WI38 (cell line): ENCODE data around the gene LYPD1.

Source experiments
- H3K4me3 ChIP-seq: 2 replicates; pipeline ENCODE4 v1.5.1; 2011; ENCODE audit warnings: low read depth, mild to moderate bottlenecking, control low read depth, low read length
- CTCF ChIP-seq: IDR thresholded peaks from 2 replicates; pipeline ENCODE4 v1.5.1; 2012; ENCODE audit warnings: low read depth, mild to moderate bottlenecking, control low read depth, low read length

Gene LYPD1

GRCh38 chr2:132595186-132595585 lies 74.8 kb downstream of the LYPD1 start:
- no peak for TF ChIP-seq CTCF
- no peak overlapping the region for H3K4me3 ChIP-seq
